ENCODE data around the gene LARGE2. TPM values are rescaled to one million over a fixed set of nuclear protein-coding genes. Genes with fewer than 3 reads are reported as not detected.

Gene LARGE2
- total RNA-seq, 4 donors from 2014 or later: 0.55 to 1.3 (median 0.60) TPM; not detected in 1

DNA sequence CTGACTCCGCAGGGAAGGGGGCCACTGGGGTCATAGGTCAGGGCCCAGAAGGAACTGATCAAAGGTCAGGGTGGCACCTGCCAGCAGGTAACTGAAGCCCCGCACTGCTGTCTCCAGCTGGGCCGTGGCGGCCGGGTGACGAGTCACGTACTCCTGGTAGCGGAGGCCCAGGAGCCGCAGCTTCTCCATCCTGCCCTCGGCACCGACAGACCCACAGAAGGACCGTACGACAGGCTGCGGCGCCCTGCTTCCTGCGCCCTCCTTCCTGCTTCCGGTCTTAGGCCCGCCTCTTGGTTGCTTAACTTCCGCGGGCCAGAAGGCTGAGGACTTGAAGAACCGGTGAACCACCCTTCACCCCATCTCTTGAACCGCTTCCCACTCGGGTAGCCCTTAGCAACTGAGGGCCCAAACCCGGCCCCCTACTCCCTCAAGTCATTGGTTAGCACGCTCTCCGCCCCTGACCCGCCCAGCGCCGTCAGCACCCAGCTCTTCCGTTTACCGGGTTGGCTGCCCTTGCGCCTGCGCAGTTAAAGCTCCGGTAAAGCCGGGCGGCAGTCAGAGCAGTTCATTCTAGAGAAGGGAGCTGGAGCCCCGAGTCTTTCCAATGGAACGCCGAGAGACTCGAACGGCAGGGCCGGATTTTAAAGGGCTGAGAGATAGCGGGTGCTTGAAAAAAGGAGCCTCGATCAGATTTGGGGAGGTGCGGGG is 4.7 kb upstream of the LARGE2 start, which contains the start of gene PEX16:
Gene PEX16, minus strand, starts transcription at position 255 of the 708 bp plus-strand sequence. Its CDS starts 66 bp downstream, at position 189.
- H3K27ac ChIP-seq: peak within 1 kb of the TSS; percentile 88 to 97 (median 92)
- peaks cover 21 to 34% (median 23%) of the 10 kb centered on the region in 4 donors for H3K4me1 ChIP-seq
- peak within 1 kb of the TSS; percentile 46 to 93 (median 84) for H3K4me3 ChIP-seq
- H3K27me3 ChIP-seq: peaks cover 18% of the 10 kb centered on the region
- no peak for TF ChIP-seq EP300 (IDR thresholded peaks at IDR 0.05; ENCODE audit: low read depth)
- peak; percentile 82 to 95 (median 93) for TF ChIP-seq POLR2AphosphoS5 (IDR thresholded peaks at IDR 0.05)
- TF ChIP-seq POLR2A (IDR thresholded peaks at IDR 0.05): peak; percentile 86
- no peak for TF ChIP-seq CTCF (IDR thresholded peaks at IDR 0.05)
- H3K9me3 ChIP-seq: no peaks in the 10 kb centered on the region
- WGBS, 2 donors (ENCODE audit: low coverage in 1 of 2): 0% methylated on average over 45 of the region's 45 CpGs; no CpG with 5 or more reads in 1 of the 2 donors
- H3K36me3 ChIP-seq: peaks cover 0 to 22% (median 6%) of the 10 kb centered on the region in 4 donors
- intact Hi-C loops (cut with DNase I; ENCODE audit: low total_unique reads) (loop anchor here (2.0 kb wide), 1 partner anchor 75 kb away; no protein-coding TSS in a partner anchor), in situ Hi-C loops (cut with MboI; ENCODE audit: low pct_ligation_motif_present in 1 of 4, low pct_unique_long_range_greater_than_20kb in 1 of 4, low sequenced_read_pairs in 3 of 4) (loop anchor here in 1 of 4 donors (10.0 kb wide), 1 partner anchor 63 kb away; no protein-coding TSS in a partner anchor)
- DNase-seq: peak; percentile 97

GRCh38 chr11:45918331-45918941 is 4.0 kb upstream of the LARGE2 start:
- Histone ChIP-seq H3K4me1 (peaks cover 21 to 39% (median 29%) of the 10 kb centered on the region in 4 donors), H3K27ac (peak overlapping the region; percentile 88 to 97 (median 92)), H3K9me3 (no peaks in the 10 kb centered on the region), H3K4me3 (peak overlapping the region; percentile 46 to 93 (median 84)), H3K27me3 (peaks cover 25% of the 10 kb centered on the region), H3K36me3 (peaks cover 0 to 17% (median 4%) of the 10 kb centered on the region in 4 donors)
- 0% methylated on average over 38 of the region's 38 CpGs; no CpG with 5 or more reads in 1 of the 2 donors for WGBS, 2 donors (ENCODE audit: low coverage in 1 of 2)
- in situ Hi-C loops (cut with MboI; ENCODE audit: low pct_ligation_motif_present in 1 of 4, low pct_unique_long_range_greater_than_20kb in 1 of 4, low sequenced_read_pairs in 3 of 4): loop anchor here in 1 of 4 donors (10.0 kb wide), 1 partner anchor 64 kb away; no protein-coding TSS in a partner anchor
- peak; percentile 90 for DNase-seq
- peak; percentile 59 for TF ChIP-seq POLR2A (IDR thresholded peaks at IDR 0.05)
- TF ChIP-seq POLR2AphosphoS5 (IDR thresholded peaks at IDR 0.05): peak; percentile 91 to 93 (median 91)
- no peak for TF ChIP-seq CTCF (IDR thresholded peaks at IDR 0.05)
- intact Hi-C loops (cut with DNase I; ENCODE audit: low total_unique reads): loop anchor here (2.0 kb wide), 1 partner anchor 76 kb away; no protein-coding TSS in a partner anchor

DNA sequence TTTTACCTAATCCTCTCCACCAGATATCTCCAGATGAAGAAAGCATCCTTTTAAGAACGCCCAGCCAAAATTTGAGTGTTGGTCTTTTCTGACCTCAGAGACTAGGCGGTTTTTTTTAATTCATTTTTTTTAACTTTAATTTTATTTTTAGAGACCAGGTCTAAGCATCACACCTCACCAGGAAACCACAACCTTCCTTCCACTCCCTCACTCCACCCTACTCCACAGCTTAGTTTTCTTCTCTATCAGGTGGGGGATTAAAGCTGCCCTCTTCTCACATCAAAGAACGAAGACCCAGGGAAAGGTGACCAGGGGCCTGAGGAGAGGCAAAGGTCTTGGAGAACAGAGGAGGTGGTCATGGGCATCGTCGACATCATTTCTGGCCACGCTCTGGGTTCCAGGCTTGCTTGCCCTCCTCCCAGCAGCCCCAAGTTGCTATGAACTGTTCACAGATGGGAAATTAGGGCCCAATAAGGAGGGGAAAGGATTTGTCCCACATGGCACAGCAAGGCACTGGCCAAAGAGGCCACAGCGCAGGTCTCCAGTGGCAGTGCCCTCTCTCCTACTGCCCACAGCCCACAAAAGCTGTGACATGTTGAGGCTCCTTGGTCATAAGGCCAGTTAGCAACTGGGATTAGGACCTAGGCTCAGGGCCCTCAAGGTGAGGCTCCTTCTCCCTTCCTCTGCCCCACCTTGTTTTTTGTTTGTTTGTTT is 3.3 kb upstream of the LARGE2 start:
- Histone ChIP-seq H3K27ac (peak overlapping the region; percentile 88 to 97 (median 92)), H3K27me3 (peaks cover 28% of the 10 kb centered on the region), H3K4me3 (peak overlapping the region in 2 of 4 donors; percentile 87 to 93), H3K9me3 (no peaks in the 10 kb centered on the region), H3K36me3 (peaks cover 0 to 10% (median 1%) of the 10 kb centered on the region in 4 donors), H3K4me1 (peaks cover 21 to 39% (median 29%) of the 10 kb centered on the region in 4 donors)
- WGBS, 2 donors (ENCODE audit: low coverage in 1 of 2): 45 to 61% methylated on average over 6 to 7 of the region's 7 CpGs
- intact Hi-C loops (cut with DNase I; ENCODE audit: low total_unique reads): loop anchor here (2.0 kb wide), 1 partner anchor 76 kb away; no protein-coding TSS in a partner anchor
- no peak for DNase-seq
- in situ Hi-C loops (cut with MboI; ENCODE audit: low pct_ligation_motif_present in 1 of 4, low pct_unique_long_range_greater_than_20kb in 1 of 4, low sequenced_read_pairs in 3 of 4): loop anchor here in 1 of 4 donors (10.0 kb wide), 1 partner anchor 64 kb away; no protein-coding TSS in a partner anchor
- TF ChIP-seq EP300 (IDR thresholded peaks at IDR 0.05; ENCODE audit: low read depth) (no peak), CTCF (IDR thresholded peaks at IDR 0.05) (no peak), POLR2A (IDR thresholded peaks at IDR 0.05) (no peak), POLR2AphosphoS5 (IDR thresholded peaks at IDR 0.05) (no peak)

Data from transverse colon (tissue), 4 donors.